Measurements from ENCODE around the gene IL1RL2.

DNA sequence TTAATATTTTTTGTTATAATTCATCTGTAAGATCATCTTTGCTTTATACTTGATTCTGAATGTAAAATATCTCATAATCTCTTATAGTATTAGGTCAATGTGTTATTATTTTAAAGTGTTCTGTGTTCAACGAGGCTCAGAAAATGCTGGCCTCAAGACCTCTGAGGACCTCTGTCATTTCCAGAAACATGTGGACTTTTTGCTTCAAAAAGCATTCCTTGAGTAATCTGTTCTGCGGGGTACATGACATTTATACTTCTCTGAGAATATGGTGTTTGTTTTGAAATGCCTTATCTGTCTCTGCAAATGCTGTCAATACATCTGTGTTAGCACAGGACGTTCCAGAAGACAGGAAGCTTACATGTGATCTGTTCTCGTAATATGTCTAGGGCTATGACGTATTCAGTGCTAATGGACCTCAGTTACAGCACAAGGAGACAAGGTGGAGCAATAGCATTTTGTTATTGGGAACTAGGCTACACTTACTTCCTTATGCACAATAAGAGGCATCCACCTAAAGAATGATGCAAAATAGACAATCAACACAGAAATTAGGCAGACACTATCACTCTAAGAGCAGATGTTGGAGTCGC is 86.9 kb downstream of the IL1RL2 start:
- TF ChIP-seq ZNF274 (IDR thresholded peaks at IDR 0.05; ENCODE audit: low read depth, low read length) (no peak), YY1 (IDR thresholded peaks at IDR 0.05; ENCODE audit: insufficient read depth, insufficient read length) (no peak), SUZ12 (IDR thresholded peaks at IDR 0.05; ENCODE audit: extremely low read depth, insufficient read depth, insufficient read length) (no peak)
